Osteoblast (primary cell): ENCODE results near the gene BGN. TPM values are rescaled to one million over a fixed set of nuclear protein-coding genes. Genes with fewer than 3 reads are reported as not detected.
A peak's percentile ranks its signal among the peaks of the same experiment; 100 is the strongest.

Experiments used
- DNase-seq: peaks from one replicate; pipeline ENCODE4 v3.0.0; 2011; ENCODE audit warnings: low spot score, mixed read lengths; ENCODE audit not compliant: insufficient read length; ENCODE audit errors: missing footprints
- H2AFZ ChIP-seq: 2 replicates; pipeline ENCODE4 v1.6.0; 2011; ENCODE audit warnings: mild to moderate bottlenecking, low read length
- H3K27ac ChIP-seq: 2 replicates; pipeline ENCODE4 v1.5.1; 2011; ENCODE audit warnings: mild to moderate bottlenecking, low read depth, low read length, moderate library complexity
- H3K27me3 ChIP-seq: 2 replicates; pipeline ENCODE4 v1.6.0; 2012; ENCODE audit warnings: mild to moderate bottlenecking, control low read depth, inconsistent platforms, low read length, moderate library complexity; ENCODE audit not compliant: insufficient read depth
- H3K36me3 ChIP-seq: 2 replicates; pipeline ENCODE4 v1.5.1; 2011; ENCODE audit warnings: mild to moderate bottlenecking, low read length, control low read depth, moderate library complexity; ENCODE audit not compliant: insufficient read depth
- H3K4me1 ChIP-seq: 2 replicates; pipeline ENCODE4 v1.5.1; 2011; ENCODE audit warnings: mild to moderate bottlenecking, low read length, control low read depth, moderate library complexity; ENCODE audit not compliant: insufficient read depth
- H3K4me2 ChIP-seq: 2 replicates; pipeline ENCODE4 v1.6.0; 2011; ENCODE audit warnings: mild to moderate bottlenecking, low read length; ENCODE audit not compliant: insufficient read depth
- H3K4me3 ChIP-seq: fragments of 200-600 bp; sonication (generic); 3 replicates; pipeline ENCODE4 v1.5.1; 2012; ENCODE audit warnings: mild to moderate bottlenecking, low read length, inconsistent platforms; ENCODE audit not compliant: insufficient read depth
- H3K79me2 ChIP-seq: 2 replicates; pipeline ENCODE4 v1.6.0; 2012; ENCODE audit warnings: mild to moderate bottlenecking, low read length, control low read depth, inconsistent platforms; ENCODE audit not compliant: insufficient read depth
- H3K9me3 ChIP-seq: 2 replicates; pipeline ENCODE4 v1.5.1; 2011; ENCODE audit warnings: low read depth, low read length, control low read depth
- H4K20me1 ChIP-seq: 2 replicates; pipeline ENCODE4 v1.6.0; 2012; ENCODE audit warnings: mild to moderate bottlenecking, low read length, control low read depth; ENCODE audit not compliant: insufficient read depth
- CTCF ChIP-seq: IDR thresholded peaks from 2 replicates; pipeline ENCODE4 v1.5.1; 2011; ENCODE audit warnings: mild to moderate bottlenecking, low read depth, low read length, moderate library complexity; ENCODE audit errors: extremely low read depth
- total RNA-seq: library from RNA; depleted of rRNA; stranded (reverse); fragments of >200 nt; gene quantifications from 2 replicates; pipeline ENCODE4 v1.2.3, GENCODE V29; 2012

The BGN gene
- total RNA-seq, 1 donor = 139 TPM

- no peak for TF ChIP-seq CTCF
- Histone ChIP-seq H3K9me3 (no peaks in the 10 kb centered on the region), H3K4me1 (no peaks in the 10 kb centered on the region), H3K4me3 (no peak overlapping the region), H4K20me1 (no peaks in the 10 kb centered on the region), H3K4me2 (no peak overlapping the region), H3K36me3 (no peaks in the 10 kb centered on the region), H3K79me2 (no peaks in the 10 kb centered on the region), H3K27me3 (no peaks in the 10 kb centered on the region), H2AFZ (no peak overlapping the region), H3K27ac (no peak overlapping the region)
- no peak for DNase-seq
These were observed 54.5 kb downstream of the BGN start for GRCh38 chrX:153549231-153549630.

- H3K4me2 ChIP-seq = no peak overlapping the region
- H3K79me2 ChIP-seq = no peaks in the 10 kb centered on the region
- no peaks in the 10 kb centered on the region for H3K36me3 ChIP-seq
- H3K4me1 ChIP-seq = no peaks in the 10 kb centered on the region
- peaks cover under 1% of the 10 kb centered on the region for H3K27me3 ChIP-seq
- no peaks in the 10 kb centered on the region for H3K9me3 ChIP-seq
- H4K20me1 ChIP-seq = no peaks in the 10 kb centered on the region
- TF ChIP-seq CTCF = no peak
- no peak overlapping the region for H3K4me3 ChIP-seq
- no peak overlapping the region for H2AFZ ChIP-seq
- DNase-seq = no peak
- no peak overlapping the region for H3K27ac ChIP-seq
These were observed 55.0 kb downstream of the BGN start for GRCh38 chrX:153549807-153550206.

- no peak for TF ChIP-seq CTCF
- H3K27ac ChIP-seq = no peak overlapping the region
- no peaks in the 10 kb centered on the region for H3K9me3 ChIP-seq
- no peaks in the 10 kb centered on the region for H4K20me1 ChIP-seq
- H3K36me3 ChIP-seq = no peaks in the 10 kb centered on the region
- no peaks in the 10 kb centered on the region for H3K79me2 ChIP-seq
- peaks cover 13% of the 10 kb centered on the region for H3K27me3 ChIP-seq
- no peaks in the 10 kb centered on the region for H3K4me1 ChIP-seq
- no peak overlapping the region for H3K4me2 ChIP-seq
- H3K4me3 ChIP-seq = no peak overlapping the region
- no peak overlapping the region for H2AFZ ChIP-seq
- DNase-seq = no peak
These were observed 56.4 kb downstream of the BGN start for GRCh38 chrX:153551135-153551534.

GRCh38 chrX:153554519-153555167 lies 59.9 kb downstream of the BGN start:
- Histone ChIP-seq H3K36me3 (no peaks in the 10 kb centered on the region), H4K20me1 (no peaks in the 10 kb centered on the region), H3K4me2 (no peak overlapping the region), H3K9me3 (no peaks in the 10 kb centered on the region), H3K4me3 (no peak overlapping the region), H3K79me2 (no peaks in the 10 kb centered on the region), H3K27ac (no peak overlapping the region), H2AFZ (no peak overlapping the region), H3K4me1 (no peaks in the 10 kb centered on the region), H3K27me3 (peaks cover 18% of the 10 kb centered on the region)
- peak; percentile 98 for DNase-seq
- TF ChIP-seq CTCF = peak; percentile 73
